HG03060 (cell line): ENCODE data around the gene ADAMTSL3.

Experiments
- ATAC-seq: cut with Tn5 transposase; IDR thresholded peaks from one replicate; pipeline ENCODE4 v1.9.1; 2021; ENCODE audit warnings: low read depth, moderate number of reproducible peaks; ENCODE audit not compliant: unreplicated experiment

Gene ADAMTSL3

DNA sequence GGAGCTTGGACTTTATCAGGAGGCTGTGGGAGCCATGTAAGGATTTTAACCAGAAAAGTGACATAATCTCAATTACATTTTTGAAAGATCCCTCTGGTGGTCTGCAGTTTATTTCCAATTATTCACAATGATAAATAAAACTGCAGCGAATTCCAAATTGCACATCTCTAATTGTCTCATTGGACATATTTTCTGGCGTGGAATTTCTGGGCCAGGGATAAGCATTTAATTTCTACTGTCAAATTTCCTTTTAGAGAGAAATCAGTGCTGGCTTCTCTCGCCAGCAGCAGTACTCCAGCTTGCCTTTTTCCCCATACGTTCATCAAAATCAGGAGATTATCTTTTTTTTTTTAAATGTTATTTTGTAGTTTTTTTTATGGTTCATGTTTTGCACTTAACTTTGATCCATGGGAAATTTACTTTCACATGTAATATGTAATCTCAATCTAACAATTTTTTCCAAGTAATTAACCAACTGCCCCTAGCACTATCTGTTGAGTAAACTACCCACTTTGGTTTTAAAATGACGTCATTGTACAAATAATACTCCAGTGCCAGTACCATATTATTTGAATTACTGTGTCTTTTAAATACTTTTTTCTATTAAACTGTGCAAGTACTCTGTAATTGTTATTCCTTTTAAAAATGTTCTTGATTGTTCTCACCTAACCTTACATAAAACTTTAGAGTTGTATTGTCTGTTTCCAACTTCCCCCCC lies 251.8 kb downstream of the ADAMTSL3 start:
- no peak for ATAC-seq

GRCh38 chr15:83911345-83911744 lies 257.4 kb downstream of the ADAMTSL3 start:
- no peak for ATAC-seq

- ATAC-seq: no peak
These were observed 258.4 kb downstream of the ADAMTSL3 start for GRCh38 chr15:83912343-83912742.

- ATAC-seq: no peak
These were observed 259.2 kb downstream of the ADAMTSL3 start for GRCh38 chr15:83913034-83913632.

DNA sequence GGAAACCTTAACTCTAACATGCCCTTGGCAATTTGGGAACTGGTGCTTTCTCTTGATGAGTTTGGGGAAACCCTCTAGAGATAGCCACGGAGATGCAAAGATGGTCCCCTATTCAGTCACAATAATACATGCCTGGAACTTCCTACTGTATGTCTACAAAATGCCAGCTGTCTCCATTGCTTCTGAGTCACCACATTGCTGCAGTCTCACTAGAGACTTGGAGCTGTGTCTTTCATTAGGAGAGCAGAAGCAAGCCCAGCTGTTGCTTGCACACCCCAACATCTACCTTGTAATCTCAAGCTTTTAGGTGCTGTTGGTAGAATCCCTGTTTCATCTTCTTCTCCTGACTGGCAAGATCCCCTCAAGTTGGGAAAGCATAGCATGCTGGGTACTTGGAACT lies 261.0 kb downstream of the ADAMTSL3 start:
- no peak for ATAC-seq

DNA sequence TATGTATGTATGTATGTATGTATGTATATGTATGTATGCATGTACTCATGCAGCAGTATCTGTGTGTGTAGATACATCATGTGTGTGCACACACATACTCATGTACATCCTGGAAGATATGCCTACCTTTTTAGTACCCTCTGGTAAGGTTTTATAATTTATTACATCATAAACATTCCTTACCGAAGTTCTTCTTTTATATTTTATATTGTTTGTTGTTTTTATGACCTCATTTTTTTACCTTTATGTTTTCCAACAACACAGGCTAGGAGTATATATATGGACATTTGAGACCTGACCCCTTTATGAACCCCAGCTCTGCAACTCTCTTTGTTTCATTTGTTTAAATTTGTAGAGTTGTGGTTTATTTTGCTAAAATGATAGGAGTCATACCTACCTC lies 263.5 kb downstream of the ADAMTSL3 start:
- ATAC-seq: no peak

GRCh38 chr15:83918011-83918410 lies 264.1 kb downstream of the ADAMTSL3 start:
- ATAC-seq: no peak

GRCh38 chr15:83919319-83919830 lies 265.5 kb downstream of the ADAMTSL3 start:
- ATAC-seq: peak; percentile 42

- ATAC-seq: no peak
These were observed 266.1 kb downstream of the ADAMTSL3 start for GRCh38 chr15:83919978-83920510.

- ATAC-seq: no peak
These were observed 268.8 kb downstream of the ADAMTSL3 start for GRCh38 chr15:83922649-83923294.

DNA sequence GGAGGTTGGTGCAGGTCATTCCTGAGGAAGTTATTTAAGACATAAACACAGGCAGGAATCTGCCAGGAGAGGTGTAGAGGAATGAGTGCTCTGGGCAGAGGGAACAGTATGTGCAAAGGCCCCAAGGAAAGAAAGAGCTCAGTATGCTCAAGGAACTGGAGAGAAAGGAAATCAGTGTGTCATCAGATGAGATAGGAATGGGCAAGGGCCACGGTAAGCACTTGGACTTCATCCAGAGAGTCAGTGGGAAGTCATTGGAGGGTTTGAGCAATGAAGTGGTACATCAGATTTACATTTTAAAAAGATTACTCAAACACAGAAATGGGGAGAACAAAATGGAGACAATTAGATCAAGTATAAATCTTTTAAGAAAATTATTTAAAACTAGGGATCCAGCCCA lies 272.2 kb downstream of the ADAMTSL3 start:
- no peak for ATAC-seq

DNA sequence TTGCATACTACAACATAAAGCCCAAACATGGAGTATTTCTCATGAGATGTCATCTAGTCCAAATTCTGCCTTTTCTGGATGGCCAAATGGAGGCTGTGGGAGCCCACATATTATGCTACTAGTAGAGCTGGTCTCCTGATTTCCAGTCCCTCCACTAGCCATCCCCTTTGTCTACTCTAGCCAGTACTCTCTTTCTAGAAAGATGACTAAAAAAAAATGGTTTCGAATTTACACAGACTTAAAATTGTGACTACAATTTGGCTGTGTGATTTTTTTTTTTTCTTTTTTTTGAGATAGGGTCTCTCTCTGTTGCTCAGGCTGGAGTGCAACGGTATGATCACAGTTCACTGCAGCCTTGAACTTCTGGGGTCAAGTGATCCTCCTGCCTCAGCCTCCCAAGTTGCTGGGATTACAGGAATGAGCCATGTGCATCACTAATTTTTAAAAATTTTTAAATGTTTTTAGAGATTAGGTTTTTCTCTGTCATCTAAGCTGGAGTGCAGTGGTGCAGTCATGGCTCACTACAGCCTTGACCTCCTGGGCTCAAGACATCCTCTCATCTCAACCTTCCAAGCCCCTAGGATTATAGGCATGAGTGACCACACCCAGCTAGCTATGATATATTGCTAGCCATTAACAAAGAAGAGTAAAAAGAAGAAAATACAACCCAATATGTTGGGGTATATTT lies 273.9 kb downstream of the ADAMTSL3 start:
- peak; percentile 9 for ATAC-seq

- ATAC-seq: peak; percentile 53
These were observed 274.4 kb downstream of the ADAMTSL3 start for GRCh38 chr15:83928392-83928734.

- ATAC-seq: no peak
These were observed 275.0 kb downstream of the ADAMTSL3 start for GRCh38 chr15:83928878-83929418.

DNA sequence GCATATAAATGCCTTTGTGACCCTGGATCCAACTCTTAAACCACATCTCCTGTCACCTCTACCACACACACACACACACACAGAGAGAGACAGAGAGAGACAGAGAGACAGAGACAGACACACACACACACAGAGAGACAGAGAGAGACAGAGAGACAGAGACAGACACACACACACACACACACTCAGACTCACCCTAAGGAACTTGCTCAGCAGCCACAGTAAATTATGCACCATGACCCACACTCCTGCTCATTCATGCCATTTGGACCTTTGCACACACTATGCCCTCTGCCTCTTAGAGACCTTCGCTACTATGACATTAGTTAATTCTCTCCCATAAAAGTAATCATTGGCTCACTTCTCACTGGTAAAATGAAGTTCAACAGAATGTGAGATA lies 275.7 kb downstream of the ADAMTSL3 start:
- ATAC-seq: no peak

DNA sequence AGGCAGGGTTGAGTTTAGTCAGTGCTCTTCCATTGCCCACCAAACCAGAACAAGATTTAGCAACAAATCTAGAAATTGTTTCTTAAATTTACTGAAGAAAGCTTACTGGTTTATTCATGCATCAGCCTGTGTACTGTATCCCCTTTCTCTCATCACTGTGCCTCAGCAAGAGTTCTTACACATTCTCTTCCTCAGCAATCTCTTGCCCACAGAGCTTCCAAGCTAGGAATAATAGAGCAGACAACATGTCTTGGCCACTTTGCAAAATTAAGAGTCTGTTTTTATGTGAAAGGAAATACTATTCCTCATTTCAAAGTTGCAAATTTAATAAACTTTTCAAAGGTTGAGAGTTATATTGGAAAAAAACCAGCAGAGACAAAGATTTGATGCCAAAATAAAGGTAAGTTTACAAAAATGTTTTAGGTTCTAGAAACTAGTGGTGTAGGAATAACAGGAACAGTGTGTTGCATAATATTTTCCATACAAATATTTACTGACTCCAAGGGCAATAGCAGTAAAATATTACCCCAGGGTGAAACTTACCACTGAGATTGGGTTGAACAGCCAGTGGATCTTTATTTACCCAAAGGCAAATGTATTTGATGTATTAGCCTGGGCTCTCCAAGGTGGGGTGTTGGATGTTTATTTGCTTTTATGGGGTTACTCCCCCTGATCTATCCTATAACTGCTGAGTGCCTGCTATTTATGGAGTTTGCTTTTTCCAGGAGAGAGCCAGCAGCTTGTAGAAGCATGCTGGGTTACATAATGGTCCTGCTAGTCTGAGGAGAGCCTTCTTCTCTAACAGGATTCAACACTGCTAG lies 276.7 kb downstream of the ADAMTSL3 start:
- ATAC-seq: no peak

DNA sequence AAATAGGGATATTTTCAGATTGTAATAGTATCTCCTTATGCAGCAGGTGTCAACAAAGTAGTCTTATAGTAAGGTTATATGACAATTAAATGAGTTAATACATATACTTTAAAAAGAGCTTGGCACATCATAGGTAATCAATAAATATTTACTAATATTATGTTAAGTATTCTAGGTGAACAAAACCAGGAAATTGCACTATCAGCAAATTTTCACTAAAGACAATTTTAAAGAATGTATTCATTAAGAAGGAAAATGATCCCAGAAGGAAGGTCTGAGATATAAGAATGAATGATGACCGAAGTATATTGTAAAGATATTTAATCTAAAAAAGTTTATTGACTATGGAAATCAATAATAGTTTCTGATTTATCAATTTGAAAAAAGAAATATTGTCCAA lies 281.9 kb downstream of the ADAMTSL3 start:
- no peak for ATAC-seq

DNA sequence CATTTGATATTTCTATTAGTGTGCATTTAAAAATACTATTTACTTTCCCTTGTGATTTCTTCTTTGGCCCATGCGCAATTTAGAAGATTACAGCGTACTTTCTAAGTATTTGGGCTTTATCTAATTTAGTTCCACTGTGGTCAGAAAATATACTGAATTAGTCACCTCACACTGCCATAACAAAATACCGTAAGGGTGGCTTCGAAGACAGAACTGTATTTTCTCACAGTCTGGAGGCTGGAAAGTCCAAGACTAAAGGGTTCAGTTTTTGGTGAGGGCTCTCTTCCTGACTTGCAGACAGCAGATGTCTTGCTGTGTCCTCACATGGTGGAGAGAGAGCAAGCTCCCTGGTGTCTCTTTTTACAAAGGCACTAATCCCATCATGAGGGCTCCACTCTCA lies 286.2 kb downstream of the ADAMTSL3 start:
- ATAC-seq: no peak

DNA sequence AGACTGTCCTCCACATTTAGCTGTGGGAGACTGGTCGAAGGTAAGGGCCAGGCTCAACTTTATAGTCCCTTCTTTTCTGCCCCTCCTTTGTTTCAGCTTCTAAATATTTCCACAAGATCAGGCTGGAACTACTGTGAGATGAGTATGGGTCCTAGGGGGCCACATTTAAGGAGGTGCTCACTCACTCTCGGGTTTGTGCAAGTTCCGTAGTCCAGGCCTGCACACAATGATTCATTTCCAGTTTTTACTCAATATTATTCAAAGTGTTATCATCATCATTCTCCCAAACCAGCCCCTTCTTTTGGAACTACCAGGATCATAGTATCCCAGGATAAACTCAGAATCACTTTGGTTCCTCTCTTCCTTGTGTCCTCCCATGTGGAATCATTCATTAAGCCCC lies 289.1 kb downstream of the ADAMTSL3 start:
- ATAC-seq: no peak

GRCh38 chr15:83943849-83944404 lies 290.0 kb downstream of the ADAMTSL3 start:
- ATAC-seq: no peak
